GM12878 (cell line): ENCODE measurements around the gene CRYGD. TPM values are rescaled to one million over a fixed set of nuclear protein-coding genes. Genes with fewer than 3 reads are reported as not detected.
"Not testable (repeated sequence)": the region's sequence is repeated elsewhere in the genome, so short reads cannot be mapped to it uniquely, and the experiment has no call there.

Source experiments
- ATAC-seq: fragments of 200-7000 bp; cut with Tn5 transposase; 3 replicates; pipeline ENCODE4 v1.9.1; 2020; ENCODE audit warnings: mild to moderate bottlenecking, moderate library complexity
- Bru-seq: library from RNA; stranded (reverse); fragments of 400-500 nt; gene quantifications from one replicate; lab custom pipeline; 2021; lab: Mats Ljungman, UMichigan
- BruChase-seq, 2 experiments: library from RNA; stranded (reverse); fragments of 400-500 nt; gene quantifications; one replicate each; lab custom pipeline; 2021; lab: Mats Ljungman, UMichigan
- BruUV-seq: library from RNA; stranded (reverse); fragments of 400-500 nt; replicated peaks from 2 replicates; lab custom pipeline; 2021; lab: Mats Ljungman, UMichigan
- CTCF ChIA-PET: fragments of 300-600 bp; sonication (Branson Sonifier 250); formaldehyde crosslinking; extraction: SDS; loops from one replicate; lab custom pipeline; 2021; ENCODE audit warnings: inconsistent platforms; lab: Yijun Ruan, JAX
- POLR2A ChIA-PET: fragments of 350-600 bp; formaldehyde crosslinking; extraction: SDS; loops from one replicate; lab custom pipeline; 2021; ENCODE audit warnings: inconsistent platforms; lab: Charles Lee
- RAD21 ChIA-PET: fragments of 300-600 bp; sonication (Branson Sonifier 250); formaldehyde crosslinking; loops from one replicate; lab custom pipeline; 2023; ENCODE audit warnings: antibody characterized with exemption; ENCODE audit not compliant: unreplicated experiment; lab: Charles Lee
- SMC1A ChIA-PET: fragments of 300-600 bp; sonication (Branson Sonifier 250); formaldehyde crosslinking; loops from one replicate; lab custom pipeline; 2023; ENCODE audit not compliant: unreplicated experiment, uncharacterized antibody; lab: Charles Lee
- DNase-seq: peaks from one replicate; pipeline ENCODE4 v3.0.0-alpha.2; 2011; ENCODE audit warnings: low read depth, low spot score
- FAIRE-seq: peaks from 3 replicates; lab custom pipeline; 2011; peaks lifted over from hg19 to GRCh38; lab: Jason Lieb, UNC
- H2AFZ ChIP-seq: 2 replicates; pipeline ENCODE4 v1.6.0; 2011; ENCODE audit warnings: low read depth, low read length, control low read depth; ENCODE audit not compliant: control insufficient read depth
- H3K27ac ChIP-seq: 2 replicates; pipeline ENCODE4 v1.5.1; 2011; ENCODE audit warnings: control low read depth; ENCODE audit not compliant: control insufficient read depth, insufficient read depth
- H3K27me3 ChIP-seq, 2 experiments: replicated peaks in 1 of 2; 2 replicates each; pipeline versions ENCODE4 v1.6.0 to v1.6.1; 2011; ENCODE audit warnings: low read length in 1 of 2; ENCODE audit not compliant: control insufficient read depth in 2 of 2, insufficient read depth in 2 of 2
- H3K36me3 ChIP-seq, 2 experiments: 2 replicates each; pipeline ENCODE4 v1.5.1; 2011; ENCODE audit warnings: low read length in 1 of 2; ENCODE audit not compliant: control insufficient read depth in 2 of 2, insufficient read depth in 2 of 2
- H3K4me1 ChIP-seq: 2 replicates; pipeline ENCODE4 v1.6.1; 2011; ENCODE audit warnings: mild to moderate bottlenecking, low read length, moderate library complexity, mixed read lengths; ENCODE audit not compliant: control insufficient read depth, insufficient read depth
- H3K4me2 ChIP-seq: 2 replicates; pipeline ENCODE4 v1.6.0; 2011; ENCODE audit warnings: control low read depth; ENCODE audit not compliant: control insufficient read depth, insufficient read depth
- H3K4me3 ChIP-seq: fragments of 200-600 bp; sonication (generic); 2 replicates; pipeline ENCODE4 v1.5.1; 2016
- H3K79me2 ChIP-seq: 2 replicates; pipeline ENCODE4 v1.6.0; 2011; ENCODE audit warnings: low read length; ENCODE audit not compliant: control insufficient read depth, insufficient read depth
- H3K9ac ChIP-seq: 2 replicates; pipeline ENCODE4 v1.8.0; 2011; ENCODE audit warnings: low read length, control low read depth, mixed read lengths; ENCODE audit not compliant: control insufficient read depth, insufficient read depth
- H3K9me3 ChIP-seq: replicated peaks from 3 replicates; pipeline ENCODE4 v1.5.1; 2011; ENCODE audit warnings: mild to moderate bottlenecking, low read length; ENCODE audit not compliant: control insufficient read depth, insufficient read depth
- H4K20me1 ChIP-seq: 2 replicates; pipeline ENCODE4 v1.6.0; 2011; ENCODE audit not compliant: control insufficient read depth, insufficient read depth
- ETV6 ChIP-seq, 2 experiments: fragments of 450-650 bp in 1 of 2; IDR thresholded peaks in 1 of 2; conservative IDR thresholded peaks in 1 of 2; 2 replicates each; pipeline ENCODE4 v1.6.1; 2014; ENCODE audit warnings: antibody characterized with exemption in 1 of 2, borderline replicate concordance in 1 of 2, low read depth in 1 of 2, mild to moderate bottlenecking in 1 of 2, moderate library complexity in 1 of 2
- RAD21 ChIP-seq: IDR thresholded peaks from 2 replicates; pipeline ENCODE4 v1.6.1; 2011; ENCODE audit warnings: mild to moderate bottlenecking, low read depth, low read length, moderate library complexity; ENCODE audit not compliant: insufficient read depth
- TCF12 ChIP-seq: IDR thresholded peaks from 2 replicates; pipeline ENCODE4 v1.6.1; 2011; ENCODE audit warnings: low read depth, mild to moderate bottlenecking, low read length
- WGBS: methylation state at CpG from one replicate; pipeline ENCODE4 v1.1.6; 2016; ENCODE audit warnings: low lambda C conversion rate; ENCODE audit not compliant: insufficient replicate concordance, insufficient coverage; ENCODE audit errors: missing lambda C conversion rate; 5-methylcytosine and 5-hydroxymethylcytosine counted together
- in situ Hi-C: fragments of 300-500 bp; cut with MboI; formaldehyde crosslinking; loops from 9 replicates; pipeline ENCODE4 v1.14.3; 2018; ENCODE audit warnings: mixed read lengths
- intact Hi-C: fragments of 100-400 bp; cut with micrococcal nuclease; formaldehyde crosslinking; loops from one replicate; pipeline ENCODE4 v1.14.2; 2022; ENCODE audit not compliant: unreplicated experiment
- long read RNA-seq, 2 experiments: library from polyadenylated mRNA; unstranded; transcript quantifications; one replicate each; pipeline ENCODE4 v2.0.0, GENCODE V29; 2019 to 2020
- polyA minus RNA-seq, 3 experiments: library from RNA; depleted of rRNA, polyadenylated mRNA; stranded (reverse); fragments of >200 nt; gene quantifications; 2 replicates each; pipeline ENCODE4 v1.2.3, GENCODE V29; 2011
- polyA plus RNA-seq, 11 experiments: library from polyadenylated mRNA; depleted of rRNA in 4 of 11; unstranded in 6 of 11; stranded (reverse) in 5 of 11; fragments of >200 nt; fragmentation: Nextera tagmentation in 4 of 11; fragmentation: Illumina TruSeq in 1 of 11; extraction: Ambion mirVana in 4 of 11; extraction: Trizol in 1 of 11; gene quantifications; 1 replicate in 1 of 11; 2 replicates in 10 of 11; pipeline versions ENCODE4 v1.2.1 to v1.2.3, GENCODE V29; 2011 to 2016; ENCODE audit warnings: inconsistent platforms in 2 of 11, missing spikeins in 2 of 11, low read depth in 1 of 11
- total RNA-seq, 4 experiments: library from RNA; depleted of rRNA in 3 of 4; stranded (reverse); fragments of >200 nt in 3 of 4; fragmentation: Illumina TruSeq in 1 of 4; extraction: Trizol in 1 of 4; gene quantifications; 2 replicates each; pipeline versions ENCODE4 v1.2.1 to v1.2.3, GENCODE V29; 2013 to 2021

CRYGD gene
- total RNA-seq (2013; cell fraction: nucleolus; rRNA removed): not detected in 2 replicates
- total RNA-seq (2014; rRNA removed) (not detected in 2 replicates), total RNA-seq (2014; rRNA removed; fragmentation: Illumina TruSeq; extraction: Trizol) (not detected in 2 replicates), total RNA-seq (2021) (not detected in 2 replicates), polyA plus RNA-seq (2011; rRNA removed) (not detected in 2 replicates), polyA plus RNA-seq (2014; fragmentation: Illumina TruSeq; extraction: Trizol) (not detected in 2 replicates), polyA plus RNA-seq (2014; fragmentation: Nextera tagmentation; extraction: Ambion mirVana) (not detected), polyA plus RNA-seq (2014; rRNA removed) (not detected in 2 replicates), polyA plus RNA-seq (2016; fragmentation: Nextera tagmentation; extraction: Ambion mirVana) (not detected), polyA minus RNA-seq (2011; rRNA and poly(A)+ RNA removed) (not detected in 2 replicates), Bru-seq, nascent RNA (not detected), BruChase-seq, experiment 1, labeled RNA remaining after a 6-hour chase (not detected), BruChase-seq, experiment 2, labeled RNA remaining after a 2-hour chase (not detected)
- not detected for polyA plus RNA-seq (2011; ENCODE audit: low read depth)
- polyA plus RNA-seq (2011; cell fraction: cytosol; rRNA removed): not detected in 2 replicates
- polyA plus RNA-seq (2011; cell fraction: nucleus; rRNA removed): not detected in 2 replicates
- polyA plus RNA-seq (2012): not detected in 2 replicates
- not detected in 2 replicates for polyA minus RNA-seq (2011; cell fraction: cytosol; rRNA and poly(A)+ RNA removed)
- polyA minus RNA-seq (2011; cell fraction: nucleus; rRNA and poly(A)+ RNA removed): not detected in 2 replicates
- long read RNA-seq, experiment 1: 0 reads
- long read RNA-seq, experiment 2: 0 reads

- H3K9me3 ChIP-seq, RAD21 ChIA-PET, DNase-seq, SMC1A ChIA-PET, H3K4me3 ChIP-seq, in situ Hi-C loops, intact Hi-C loops, BruUV-seq, H3K27me3 ChIP-seq, FAIRE-seq, H3K79me2 ChIP-seq, H4K20me1 ChIP-seq, H3K36me3 ChIP-seq, H3K4me1 ChIP-seq, H3K9ac ChIP-seq, ATAC-seq, H2AFZ ChIP-seq, CTCF ChIA-PET, H3K4me2 ChIP-seq, H3K27ac ChIP-seq: not testable (repeated sequence)
- POLR2A ChIA-PET: interaction anchor here (0.6 kb wide), 1 partner anchor 99 kb away, joined by 5 read pairs; the partner anchor contains the start of gene PLEKHM3
- WGBS: 23% methylated on average over 46 of the region's 46 CpGs
Observed at GRCh38 chr2:208124013-208124715, at the start of gene CRYGD. TSS of gene CRYGD (minus strand) at chr2:208124524. CDS start at chr2:208124473, 51 bp downstream.

GRCh38 chr2:208172125-208172524, 47.8 kb upstream of the CRYGD start:
- 0% methylated on average over 4 of the region's 4 CpGs for WGBS
- Histone ChIP-seq H4K20me1 (no peaks in the 10 kb centered on the region), H3K27ac (no peak overlapping the region), H3K27me3 (peaks cover 0 to 5% of the 10 kb centered on the region in 2 experiments; a peak in 1 of 4 replicates), H3K9ac (no peak overlapping the region), H3K4me2 (no peak overlapping the region), H3K79me2 (no peaks in the 10 kb centered on the region), H3K4me3 (no peak overlapping the region), H3K9me3 (no peaks in the 10 kb centered on the region), H3K36me3 (no peaks in the 10 kb centered on the region), H3K4me1 (no peaks in the 10 kb centered on the region), H2AFZ (no peak overlapping the region)
- POLR2A ChIA-PET: no interaction called here
- in situ Hi-C loops: no loop called here
- no TSS peak for BruUV-seq
- CTCF ChIA-PET: interaction anchor here (2.1 kb wide), 1 partner anchor 10 kb away, joined by 5 read pairs; no protein-coding TSS in a partner anchor
- no peak for ATAC-seq
- SMC1A ChIA-PET: no interaction called here
- RAD21 ChIA-PET: interaction anchor here (0.6 kb wide), 1 partner anchor 200 kb away, joined by 4 read pairs; no protein-coding TSS in a partner anchor
- intact Hi-C loops: loop anchor here (10.0 kb wide), 1 partner anchor 173 kb away; no protein-coding TSS in a partner anchor
- DNase-seq: no peak
- TF ChIP-seq ETV6 (conservative IDR thresholded peaks at IDR 0.05 in 1 of 2, IDR thresholded peaks at IDR 0.05 in 1 of 2; ENCODE audit: borderline replicate concordance in 1 of 2, low read depth in 1 of 2) (no peak), TCF12 (no peak), RAD21 (no peak)
- FAIRE-seq: no peak
